HFFc6 (cell line): ENCODE measurements around the gene ZNF280A. TPM values are rescaled to one million over a fixed set of nuclear protein-coding genes. Genes with fewer than 3 reads are reported as not detected.
"Not testable (repeated sequence)": the region's sequence is repeated elsewhere in the genome, so short reads cannot be mapped to it uniquely, and the experiment has no call there.

Source experiments
- DNase-seq: peaks from one replicate; pipeline ENCODE4 v3.0.0-alpha.2; 2018
- H3K27ac Mint-ChIP-seq: 2 replicates; pipeline ENCODE4 v1.8.0; 2020; ENCODE audit warnings: mild to moderate bottlenecking, mixed read lengths
- H3K27me3 Mint-ChIP-seq: 2 replicates; pipeline ENCODE4 v1.8.0; 2021; ENCODE audit warnings: mild to moderate bottlenecking, moderate library complexity, mixed read lengths; ENCODE audit not compliant: insufficient read depth
- H3K36me3 Mint-ChIP-seq: 2 replicates; pipeline ENCODE4 v1.8.0; 2021; ENCODE audit warnings: low read depth, mixed read lengths
- H3K4me1 Mint-ChIP-seq: 2 replicates; pipeline ENCODE4 v1.8.0; 2020; ENCODE audit warnings: low read depth, mixed read lengths
- H3K4me3 Mint-ChIP-seq: 2 replicates; pipeline ENCODE4 v1.8.0; 2020; ENCODE audit warnings: mild to moderate bottlenecking, moderate library complexity, mixed read lengths
- H3K9me3 Mint-ChIP-seq: 2 replicates; pipeline ENCODE4 v1.8.0; 2020; ENCODE audit warnings: mild to moderate bottlenecking, mixed read lengths
- CTCF ChIP-seq: fragments of 200-600 bp; sonication (generic); IDR thresholded peaks from 2 replicates; pipeline ENCODE4 v1.5.0; 2021; ENCODE audit warnings: antibody characterized with exemption, mild to moderate bottlenecking
- total RNA-seq, 6 experiments: library from RNA; stranded (reverse); fragmentation: NEBNext Ultra II Directional; extraction: Animal tissue kit (Norgen Biotek cat#: 25700); gene quantifications; 2 replicates in 1 of 6; 3 replicates in 5 of 6; pipeline ENCODE4 v1.2.3, GENCODE V29; 2021

Gene ZNF280A
- total RNA-seq, 6 experiments from 2014 or later, result 0.08 TPM; not detected in 5

GRCh38 chr22:22533863-22534262, 13.8 kb upstream of the ZNF280A start:
- H3K9me3 Mint-ChIP-seq, result peaks cover 17% of the 10 kb centered on the region
- TF ChIP-seq CTCF, result no peak
- no peaks in the 10 kb centered on the region for H3K36me3 Mint-ChIP-seq
- H3K4me1 Mint-ChIP-seq, result no peaks in the 10 kb centered on the region
- peaks cover 3% of the 10 kb centered on the region; the same call in 1 of the 2 replicates for H3K27me3 Mint-ChIP-seq
- H3K4me3 Mint-ChIP-seq, result no peak overlapping the region
- no peak for DNase-seq
- H3K27ac Mint-ChIP-seq, result no peak overlapping the region

- H3K9me3 Mint-ChIP-seq, result peaks cover 13% of the 10 kb centered on the region
- H3K4me3 Mint-ChIP-seq, result no peak overlapping the region
- no peaks in the 10 kb centered on the region for H3K4me1 Mint-ChIP-seq
- no peak overlapping the region for H3K27ac Mint-ChIP-seq
- no peak for DNase-seq
- peaks cover 3% of the 10 kb centered on the region; the same call in 1 of the 2 replicates for H3K27me3 Mint-ChIP-seq
- no peaks in the 10 kb centered on the region for H3K36me3 Mint-ChIP-seq
- TF ChIP-seq CTCF, result no peak
Measured at GRCh38 chr22:22533417-22533816, 13.3 kb upstream of the ZNF280A start.

- H3K27ac Mint-ChIP-seq, H3K27me3 Mint-ChIP-seq: not testable (repeated sequence)
Measured at GRCh38 chr22:22532547-22533071, 12.5 kb upstream of the ZNF280A start.

GRCh38 chr22:22531770-22532546, 11.9 kb upstream of the ZNF280A start:
- H3K36me3 Mint-ChIP-seq, result no peaks in the 10 kb centered on the region
- H3K27me3 Mint-ChIP-seq, result peaks cover 4% of the 10 kb centered on the region; the same call in 1 of the 2 replicates
- no peak overlapping the region for H3K27ac Mint-ChIP-seq
- no peak overlapping the region for H3K4me3 Mint-ChIP-seq
- no peak for DNase-seq
- H3K4me1 Mint-ChIP-seq, result no peaks in the 10 kb centered on the region
- H3K9me3 Mint-ChIP-seq, result peaks cover 17% of the 10 kb centered on the region
- no peak for TF ChIP-seq CTCF

More at GRCh38 chr22:22532547-22533071, 12.5 kb upstream of the ZNF280A start:
- not testable (repeated sequence) for DNase-seq, H3K36me3 Mint-ChIP-seq, H3K4me1 Mint-ChIP-seq, H3K4me3 Mint-ChIP-seq
- H3K9me3 Mint-ChIP-seq, result peaks cover 17% of the 10 kb centered on the region

- Mint-ChIP-seq H3K4me1 (no peaks in the 10 kb centered on the region), H3K27ac (no peak overlapping the region), H3K9me3 (peaks cover 17% of the 10 kb centered on the region), H3K27me3 (peaks cover 1% of the 10 kb centered on the region), H3K36me3 (no peaks in the 10 kb centered on the region), H3K4me3 (no peak overlapping the region)
- no peak for DNase-seq
- no peak for TF ChIP-seq CTCF
Measured at GRCh38 chr22:22528780-22529179, 8.7 kb upstream of the ZNF280A start.

- H3K36me3 Mint-ChIP-seq, result no peaks in the 10 kb centered on the region
- TF ChIP-seq CTCF, result no peak
- peaks cover 17% of the 10 kb centered on the region for H3K9me3 Mint-ChIP-seq
- peaks cover 1% of the 10 kb centered on the region for H3K27me3 Mint-ChIP-seq
- H3K27ac Mint-ChIP-seq, result no peak overlapping the region
- no peaks in the 10 kb centered on the region for H3K4me1 Mint-ChIP-seq
- no peak for DNase-seq
- H3K4me3 Mint-ChIP-seq, result no peak overlapping the region
Measured at GRCh38 chr22:22527312-22527711, 7.2 kb upstream of the ZNF280A start.
